IPS DF 19.7 (cell line): Measurements from ENCODE around the gene ZNF319.

Source experiments
- DNase-seq: peaks from one replicate; pipeline ENCODE4 v3.0.0-alpha.2; 2013; ENCODE audit warnings: low read depth, low spot score

ZNF319 gene

DNA sequence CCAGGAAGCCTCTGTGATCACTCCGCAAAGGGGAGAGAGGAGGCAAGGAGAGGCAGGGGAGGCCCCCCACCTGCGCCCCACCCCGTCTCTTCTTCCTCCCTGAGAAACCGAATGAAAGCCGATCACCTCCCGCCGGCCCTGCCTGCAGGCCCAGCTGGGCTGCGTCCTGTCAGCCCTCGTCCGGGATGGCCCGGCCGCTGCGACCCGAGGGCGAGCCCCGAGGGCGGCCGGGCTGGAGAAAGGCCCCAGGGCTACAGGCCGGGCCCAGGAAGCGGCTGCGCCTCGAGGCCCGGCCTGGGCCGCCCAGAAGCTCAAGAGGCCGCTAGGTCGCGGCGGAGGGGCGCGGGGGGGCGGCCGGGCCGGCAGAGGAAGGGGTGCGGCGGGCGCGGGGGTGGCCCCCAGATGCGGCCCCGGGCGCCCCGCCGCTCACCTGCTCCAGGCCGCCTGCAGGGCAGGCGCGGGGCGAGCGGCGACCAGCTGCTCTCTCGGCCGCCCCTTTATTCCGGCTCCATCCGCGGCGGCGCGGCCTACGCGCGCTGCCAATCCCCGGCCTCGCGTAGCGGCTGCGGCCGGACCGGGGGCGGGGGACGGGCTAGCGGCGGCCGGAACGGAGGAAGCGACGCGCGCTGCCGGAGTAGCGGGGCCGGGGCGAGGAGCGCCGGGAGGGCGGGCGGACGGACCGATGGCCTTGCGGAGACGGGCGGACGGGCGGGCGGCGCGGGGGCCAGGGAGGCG lies at the start of gene ZNF319:
TSS of gene ZNF319 (minus strand) at position 702 of the 735 bp plus-strand sequence. CDS start 2,407 bp downstream, outside the sequence.
- DNase-seq: no peak

- DNase-seq: no peak
Measured at GRCh38 chr16:58049232-58050185, 49.0 kb upstream of the ZNF319 start.

GRCh38 chr16:58048494-58049231 lies 48.2 kb upstream of the ZNF319 start:
- DNase-seq: no peak

- no peak for DNase-seq
Measured at GRCh38 chr16:58047557-58048348, 47.3 kb upstream of the ZNF319 start.

DNA sequence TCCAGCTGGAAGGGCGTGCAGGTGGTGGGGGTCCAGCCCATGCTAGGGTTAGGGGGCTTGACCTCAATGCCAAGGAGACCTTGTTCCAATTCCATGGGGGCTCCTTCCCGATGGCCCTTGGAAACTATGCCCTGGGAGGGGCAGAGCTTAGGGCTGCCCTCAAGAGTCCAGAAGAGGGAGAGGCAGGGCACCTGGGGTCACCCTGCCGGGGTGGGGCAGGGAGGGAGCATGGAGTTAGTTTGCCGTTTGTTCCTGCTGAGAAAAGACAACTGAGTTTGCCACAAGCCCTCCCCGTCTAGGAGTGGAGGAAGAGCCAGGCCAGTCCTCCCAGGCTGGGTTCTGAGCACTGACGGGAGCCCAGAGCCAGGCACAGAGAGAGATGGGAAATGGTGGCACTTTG lies 46.5 kb upstream of the ZNF319 start:
- no peak for DNase-seq

DNA sequence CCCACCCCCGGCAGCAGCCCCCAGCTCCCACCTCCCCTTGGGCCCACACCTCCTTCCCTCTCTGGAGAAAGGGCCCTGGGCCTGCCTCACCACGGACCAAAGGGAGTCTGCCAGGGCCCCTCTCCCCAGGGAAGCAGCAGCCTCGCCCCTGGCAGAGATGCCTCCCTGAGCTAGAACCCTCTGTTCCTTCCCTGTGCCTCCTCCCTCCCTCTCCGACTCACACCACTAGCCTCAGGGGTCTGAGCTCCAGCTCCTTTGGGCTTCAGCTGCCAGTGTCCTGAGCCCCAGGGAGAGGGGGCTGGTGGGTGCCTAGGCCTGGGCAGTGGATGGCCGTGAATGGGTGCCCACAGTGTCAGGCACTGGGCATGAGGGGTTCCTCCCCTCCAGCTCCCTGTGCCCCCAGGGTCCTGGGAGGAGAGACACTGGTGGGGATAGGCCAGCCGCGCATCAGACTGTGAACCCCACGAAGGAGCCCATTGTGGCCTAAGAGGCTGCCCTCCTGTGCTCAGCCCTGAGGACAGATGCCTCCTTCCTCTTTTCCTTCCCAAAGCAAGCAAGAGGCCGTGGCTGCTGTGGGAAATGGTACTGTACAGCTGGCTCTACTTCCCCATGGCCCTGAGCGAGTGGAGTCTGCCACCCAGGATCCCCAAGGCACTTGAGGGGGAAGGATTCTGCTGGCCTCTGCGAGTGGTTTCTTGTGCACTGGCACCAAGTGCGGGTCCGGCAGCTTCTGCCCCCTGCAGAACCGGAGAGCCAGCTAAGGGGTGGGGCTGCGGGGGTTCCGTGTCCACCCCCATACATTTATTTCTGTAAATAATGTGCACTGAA lies 45.8 kb upstream of the ZNF319 start:
- no peak for DNase-seq

DNA sequence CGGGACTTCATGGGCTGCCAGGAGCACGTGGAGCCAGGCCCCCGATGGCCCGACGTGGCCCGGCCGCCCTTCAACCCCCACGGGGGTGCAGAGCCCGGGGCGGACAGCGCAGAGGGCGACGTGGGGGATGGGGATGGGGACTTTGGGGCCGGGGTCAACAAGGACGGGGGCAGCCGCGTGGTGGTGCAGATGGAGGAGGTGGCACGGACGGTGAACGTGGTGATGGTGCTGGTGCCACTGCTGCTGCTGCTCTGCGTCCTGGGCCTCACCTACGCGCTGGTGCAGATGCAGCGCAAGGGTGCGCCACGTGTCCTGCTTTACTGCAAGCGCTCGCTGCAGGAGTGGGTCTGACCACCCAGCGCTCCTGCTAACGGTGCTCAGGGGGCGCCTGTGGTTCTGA lies 44.6 kb upstream of the ZNF319 start:
- DNase-seq: no peak

DNA sequence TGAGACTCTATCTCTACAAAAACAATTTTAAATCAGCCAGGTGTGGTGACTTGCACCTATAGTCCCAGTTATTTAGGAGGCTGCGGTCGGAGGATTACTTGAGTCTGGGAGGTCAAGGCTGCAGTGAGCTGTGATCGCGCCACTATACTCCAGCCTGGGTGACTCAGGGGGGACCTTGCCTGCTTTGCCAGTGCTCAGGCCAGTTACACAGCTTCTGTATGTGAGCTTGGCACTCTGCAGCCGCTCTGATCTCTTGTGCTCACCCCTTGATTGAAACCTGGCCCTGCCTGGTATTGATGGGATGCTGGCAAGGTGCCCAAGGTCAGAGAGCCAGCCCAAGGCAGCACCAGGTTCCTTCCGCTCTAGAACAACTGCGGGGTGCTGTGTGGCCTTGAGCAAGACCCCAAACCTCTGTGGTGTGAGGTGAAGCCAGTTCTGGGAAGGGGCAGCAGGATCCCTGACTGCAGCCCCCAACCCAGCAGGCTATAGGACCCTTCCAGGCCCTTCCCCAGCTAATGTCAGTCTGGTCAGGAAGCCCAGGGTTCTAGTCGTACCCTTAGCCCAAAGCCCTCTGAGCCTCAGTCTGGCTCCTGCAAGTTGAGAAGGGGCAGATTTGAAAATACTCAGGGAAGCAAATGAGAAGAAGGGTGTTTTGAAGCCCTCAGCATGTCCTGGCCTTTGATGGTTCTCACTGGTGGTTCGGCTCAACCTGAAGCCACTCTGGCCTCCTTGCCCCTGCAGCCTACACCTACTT lies 44.0 kb upstream of the ZNF319 start:
- DNase-seq: no peak

GRCh38 chr16:58043571-58044155 lies 43.2 kb upstream of the ZNF319 start:
- DNase-seq: no peak

- no peak for DNase-seq
Measured at GRCh38 chr16:58042886-58043515, 42.5 kb upstream of the ZNF319 start.

DNA sequence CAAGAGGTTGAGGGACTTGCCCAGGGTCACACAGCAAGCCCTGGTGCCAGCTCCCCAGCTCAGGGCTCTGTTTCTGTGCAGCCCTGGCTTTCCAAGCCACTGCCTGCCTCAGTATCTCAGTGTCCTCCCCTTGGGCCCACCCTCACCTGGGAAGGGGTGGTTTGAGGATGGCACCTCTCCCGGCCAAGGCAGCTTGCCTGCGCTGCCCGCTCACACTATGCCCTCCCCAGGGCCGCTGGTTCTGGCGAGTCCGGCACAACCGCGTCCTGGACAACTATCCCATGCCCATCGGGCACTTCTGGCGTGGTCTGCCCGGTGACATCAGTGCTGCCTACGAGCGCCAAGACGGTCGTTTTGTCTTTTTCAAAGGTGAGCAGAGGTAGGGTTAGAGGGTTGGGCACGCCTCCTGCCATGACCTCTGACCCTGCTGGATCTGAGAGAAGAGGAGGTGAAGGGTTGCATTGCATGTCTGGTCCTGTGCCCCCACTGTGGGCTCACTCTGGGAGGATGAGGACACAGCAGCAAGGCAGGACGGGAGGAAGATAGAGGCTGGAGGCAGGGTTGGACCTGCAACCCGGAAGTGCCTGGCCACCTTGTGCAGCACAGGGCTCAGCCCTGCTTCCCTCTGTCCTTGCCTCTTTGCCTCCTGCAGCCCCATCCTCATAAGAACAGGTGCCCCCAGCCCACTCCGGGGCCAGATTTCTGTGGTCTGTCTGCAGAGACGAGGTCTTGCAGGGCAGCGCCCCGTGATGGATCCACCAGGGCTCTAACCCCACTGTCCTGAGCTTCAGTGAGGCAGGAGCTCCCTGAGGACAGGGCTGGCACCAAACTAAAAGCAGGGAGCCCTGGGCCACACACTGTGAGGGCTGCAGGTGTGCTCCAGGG lies 41.8 kb upstream of the ZNF319 start:
- no peak for DNase-seq

DNA sequence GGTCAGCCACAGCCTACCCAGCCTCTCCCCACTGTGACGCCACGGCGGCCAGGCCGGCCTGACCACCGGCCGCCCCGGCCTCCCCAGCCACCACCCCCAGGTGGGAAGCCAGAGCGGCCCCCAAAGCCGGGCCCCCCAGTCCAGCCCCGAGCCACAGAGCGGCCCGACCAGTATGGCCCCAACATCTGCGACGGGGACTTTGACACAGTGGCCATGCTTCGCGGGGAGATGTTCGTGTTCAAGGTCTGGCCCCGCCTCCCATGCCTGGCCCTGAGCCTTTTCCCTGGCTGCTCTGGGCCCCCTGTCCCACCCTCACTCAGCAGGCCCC lies 41.1 kb upstream of the ZNF319 start:
- DNase-seq: no peak

GRCh38 chr16:58040945-58041627 lies 40.6 kb upstream of the ZNF319 start:
- no peak for DNase-seq

- no peak for DNase-seq
Measured at GRCh38 chr16:58040496-58040846, 40.0 kb upstream of the ZNF319 start.

GRCh38 chr16:58039829-58040495 lies 39.5 kb upstream of the ZNF319 start:
- no peak for DNase-seq

DNA sequence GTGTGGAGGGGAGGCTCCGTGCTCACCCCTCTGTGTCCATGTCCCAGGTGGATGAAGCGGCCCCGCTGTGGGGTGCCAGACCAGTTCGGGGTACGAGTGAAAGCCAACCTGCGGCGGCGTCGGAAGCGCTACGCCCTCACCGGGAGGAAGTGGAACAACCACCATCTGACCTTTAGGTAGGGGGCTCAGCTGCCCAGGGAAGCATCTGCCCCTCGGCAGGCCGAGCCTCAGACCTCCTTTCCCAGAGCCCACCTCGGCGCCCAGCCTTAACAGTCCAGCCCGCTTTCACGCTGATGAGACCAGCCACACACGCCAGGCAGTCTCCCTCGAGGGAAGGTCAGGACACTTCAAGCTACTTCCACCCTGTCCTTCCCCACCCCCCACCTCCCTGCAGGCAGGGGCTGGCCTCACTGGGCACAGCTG lies 37.8 kb upstream of the ZNF319 start:
- DNase-seq: no peak
